ENCODE data around the gene CHMP3.

The CHMP3 gene

DNA sequence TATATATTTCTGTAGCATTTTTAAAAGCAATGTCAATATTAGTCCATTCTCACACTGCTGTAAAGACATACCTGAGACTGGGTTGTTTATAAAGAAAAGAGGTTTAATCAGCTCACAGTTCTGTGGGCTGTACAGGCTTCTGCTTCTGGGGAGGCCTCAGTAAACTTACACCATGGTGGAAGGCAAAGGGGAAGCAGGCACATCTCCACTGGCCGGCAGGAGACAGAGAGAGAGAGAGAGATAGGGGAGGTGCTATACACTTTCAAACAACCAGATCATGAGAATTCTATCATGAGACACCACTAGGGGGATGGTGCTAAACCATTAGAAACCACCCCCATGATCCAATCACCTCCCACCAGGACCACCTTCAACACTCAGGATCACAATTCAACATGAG is 43.1 kb downstream of the CHMP3 start:
- Histone ChIP-seq H3K4me2 (ENCODE audit: low read length) (no peak overlapping the region), H3K4me1 (no peaks in the 10 kb centered on the region), H2AFZ (no peak overlapping the region), H3K36me3 (ENCODE audit: control insufficient read depth, insufficient read depth, low read length) (no peaks in the 10 kb centered on the region), H3K27ac (no peak overlapping the region), H3K9me3 (ENCODE audit: control insufficient read depth, low read length) (no peaks in the 10 kb centered on the region), H3K4me3 (ENCODE audit: low read depth, low read length) (no peak overlapping the region), H3K79me2 (peaks cover 4% of the 10 kb centered on the region), H3K9ac (no peak overlapping the region), H3K27me3 (ENCODE audit: control insufficient read depth, insufficient read depth, low read length) (no peaks in the 10 kb centered on the region)
- TF ChIP-seq, protein P1, sequence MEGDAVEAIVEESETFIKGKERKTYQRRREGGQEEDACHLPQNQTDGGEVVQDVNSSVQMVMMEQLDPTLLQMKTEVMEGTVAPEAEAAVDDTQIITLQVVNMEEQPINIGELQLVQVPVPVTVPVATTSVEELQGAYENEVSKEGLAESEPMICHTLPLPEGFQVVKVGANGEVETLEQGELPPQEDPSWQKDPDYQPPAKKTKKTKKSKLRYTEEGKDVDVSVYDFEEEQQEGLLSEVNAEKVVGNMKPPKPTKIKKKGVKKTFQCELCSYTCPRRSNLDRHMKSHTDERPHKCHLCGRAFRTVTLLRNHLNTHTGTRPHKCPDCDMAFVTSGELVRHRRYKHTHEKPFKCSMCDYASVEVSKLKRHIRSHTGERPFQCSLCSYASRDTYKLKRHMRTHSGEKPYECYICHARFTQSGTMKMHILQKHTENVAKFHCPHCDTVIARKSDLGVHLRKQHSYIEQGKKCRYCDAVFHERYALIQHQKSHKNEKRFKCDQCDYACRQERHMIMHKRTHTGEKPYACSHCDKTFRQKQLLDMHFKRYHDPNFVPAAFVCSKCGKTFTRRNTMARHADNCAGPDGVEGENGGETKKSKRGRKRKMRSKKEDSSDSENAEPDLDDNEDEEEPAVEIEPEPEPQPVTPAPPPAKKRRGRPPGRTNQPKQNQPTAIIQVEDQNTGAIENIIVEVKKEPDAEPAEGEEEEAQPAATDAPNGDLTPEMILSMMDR (IDR thresholded peaks at IDR 0.05), result no peak

DNA sequence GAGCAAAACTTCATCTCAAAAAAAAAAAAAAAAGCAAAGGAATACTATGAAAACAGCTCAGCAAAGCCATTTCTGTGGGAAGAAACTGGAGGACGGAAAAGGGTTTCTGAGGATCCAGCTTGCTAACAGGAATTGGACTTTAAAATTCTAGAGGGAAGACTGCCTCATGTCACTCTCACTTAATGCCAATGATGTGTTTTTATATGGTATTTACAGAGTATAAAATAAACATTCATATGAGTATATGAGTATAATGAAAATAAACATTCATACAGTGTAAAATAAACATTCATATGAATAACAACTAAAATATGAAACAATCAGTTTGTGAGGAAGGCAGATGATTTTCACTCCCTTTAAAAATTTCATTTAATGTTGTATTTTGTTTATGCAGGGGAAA is 43.9 kb downstream of the CHMP3 start:
- H3K4me3 ChIP-seq (ENCODE audit: low read depth, low read length), result no peak overlapping the region
- H3K4me2 ChIP-seq (ENCODE audit: low read length), result no peak overlapping the region
- H3K79me2 ChIP-seq, result peaks cover 4% of the 10 kb centered on the region
- no peak overlapping the region for H2AFZ ChIP-seq
- TF ChIP-seq, protein P1 (IDR thresholded peaks at IDR 0.05), result no peak
- H3K9ac ChIP-seq, result no peak overlapping the region
- no peaks in the 10 kb centered on the region for H3K27me3 ChIP-seq (ENCODE audit: control insufficient read depth, insufficient read depth, low read length)
- H3K36me3 ChIP-seq (ENCODE audit: control insufficient read depth, insufficient read depth, low read length), result no peaks in the 10 kb centered on the region
- H3K4me1 ChIP-seq, result no peaks in the 10 kb centered on the region
- H3K9me3 ChIP-seq (ENCODE audit: control insufficient read depth, low read length), result no peaks in the 10 kb centered on the region
- H3K27ac ChIP-seq, result no peak overlapping the region

DNA sequence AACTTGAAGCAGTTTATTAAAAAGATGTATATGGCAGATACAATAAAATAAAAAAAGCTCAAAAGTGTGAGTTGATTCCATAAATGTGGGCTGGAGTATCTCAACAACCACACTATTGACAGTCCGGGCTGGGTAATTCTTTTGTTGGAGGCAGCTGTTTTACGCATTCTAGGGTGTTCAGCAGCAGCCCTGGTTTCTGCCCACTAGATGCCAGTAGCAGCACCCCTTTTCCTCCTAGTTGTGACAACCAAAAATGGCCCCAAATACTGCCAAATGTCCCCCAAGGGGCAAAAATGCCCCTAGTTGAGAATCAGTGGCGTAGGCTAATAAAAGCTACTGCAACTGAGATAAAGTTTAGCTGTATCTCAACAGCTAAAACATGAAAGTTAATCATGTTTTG is 44.8 kb downstream of the CHMP3 start:
- Histone ChIP-seq H3K36me3 (ENCODE audit: control insufficient read depth, insufficient read depth, low read length) (no peaks in the 10 kb centered on the region), H3K4me3 (ENCODE audit: low read depth, low read length) (no peak overlapping the region), H3K4me2 (ENCODE audit: low read length) (no peak overlapping the region), H3K4me1 (no peaks in the 10 kb centered on the region), H3K27me3 (ENCODE audit: control insufficient read depth, insufficient read depth, low read length) (no peaks in the 10 kb centered on the region), H3K27ac (no peak overlapping the region), H2AFZ (no peak overlapping the region), H3K9ac (no peak overlapping the region), H3K9me3 (ENCODE audit: control insufficient read depth, low read length) (no peaks in the 10 kb centered on the region), H3K79me2 (peaks cover 4% of the 10 kb centered on the region)
- TF ChIP-seq, protein P1 (IDR thresholded peaks at IDR 0.05), result peak; percentile 45

DNA sequence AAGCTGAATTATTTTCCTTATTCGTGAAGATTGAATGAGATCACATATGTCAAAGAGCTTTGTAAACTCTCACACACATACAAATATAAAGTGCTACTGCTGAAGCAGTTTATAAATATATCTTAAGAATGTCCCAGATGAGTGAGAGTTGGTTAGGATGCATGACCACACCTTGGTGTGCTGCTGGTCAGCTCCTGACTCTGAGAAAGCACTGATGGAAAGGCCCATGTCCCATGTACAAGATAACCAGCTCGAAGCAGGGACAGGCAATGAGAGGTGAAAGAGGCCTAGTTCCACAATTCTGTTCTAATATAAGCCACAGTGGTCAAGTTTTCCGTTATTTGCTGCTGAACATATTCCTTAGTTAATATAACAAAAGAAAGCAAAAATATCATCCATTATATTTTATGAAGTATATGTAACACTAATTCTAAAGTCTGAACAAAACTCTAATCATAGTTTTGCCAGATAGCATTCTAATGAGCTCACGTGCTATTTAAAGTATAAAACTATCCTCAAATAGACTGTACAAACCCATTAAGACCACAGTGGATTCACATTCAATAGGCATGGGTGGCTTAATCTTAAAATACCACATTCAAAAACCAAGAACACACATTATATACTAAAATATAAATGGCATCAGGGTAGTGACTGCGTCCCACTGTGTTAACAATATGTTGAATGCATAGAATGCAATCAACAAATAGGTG is 49.1 kb downstream of the CHMP3 start:
- H3K9ac ChIP-seq, result no peak overlapping the region
- no peaks in the 10 kb centered on the region for H3K9me3 ChIP-seq (ENCODE audit: control insufficient read depth, low read length)
- no peak overlapping the region for H2AFZ ChIP-seq
- peaks cover 14% of the 10 kb centered on the region for H3K79me2 ChIP-seq
- H3K4me2 ChIP-seq (ENCODE audit: low read length), result no peak overlapping the region
- H3K36me3 ChIP-seq (ENCODE audit: control insufficient read depth, insufficient read depth, low read length), result no peaks in the 10 kb centered on the region
- TF ChIP-seq, protein P1 (IDR thresholded peaks at IDR 0.05), result no peak
- no peaks in the 10 kb centered on the region for H3K27me3 ChIP-seq (ENCODE audit: control insufficient read depth, insufficient read depth, low read length)
- H3K4me1 ChIP-seq, result no peaks in the 10 kb centered on the region
- no peak overlapping the region for H3K4me3 ChIP-seq (ENCODE audit: low read depth, low read length)
- H3K27ac ChIP-seq, result no peak overlapping the region

DNA sequence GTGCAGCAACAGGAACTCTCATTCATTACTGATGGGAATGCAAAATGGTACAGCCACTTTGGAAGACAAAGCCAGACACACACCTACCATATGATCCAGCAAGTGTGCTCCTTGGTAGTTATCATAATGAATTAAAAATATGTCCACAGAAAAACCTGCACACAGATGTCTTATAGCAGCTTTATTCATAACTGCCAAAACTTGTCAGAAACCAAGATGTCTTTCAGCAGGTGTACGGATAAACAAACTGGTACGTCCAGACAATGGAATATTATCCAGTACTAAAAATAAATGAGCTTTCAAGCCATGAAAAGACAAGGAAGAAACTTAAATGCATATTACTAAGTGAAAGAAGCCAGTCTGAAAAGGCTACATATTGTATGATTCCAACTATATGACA is 50.4 kb downstream of the CHMP3 start:
- Histone ChIP-seq H3K9ac (no peak overlapping the region), H3K27ac (no peak overlapping the region), H3K9me3 (ENCODE audit: control insufficient read depth, low read length) (no peaks in the 10 kb centered on the region), H2AFZ (no peak overlapping the region), H3K79me2 (peaks cover 14% of the 10 kb centered on the region), H3K4me1 (no peaks in the 10 kb centered on the region), H3K4me3 (ENCODE audit: low read depth, low read length) (no peak overlapping the region), H3K36me3 (ENCODE audit: control insufficient read depth, insufficient read depth, low read length) (no peaks in the 10 kb centered on the region), H3K27me3 (ENCODE audit: control insufficient read depth, insufficient read depth, low read length) (no peaks in the 10 kb centered on the region), H3K4me2 (ENCODE audit: low read length) (no peak overlapping the region)
- TF ChIP-seq, protein P1 (IDR thresholded peaks at IDR 0.05), result no peak
